GM12892 (cell line): ENCODE data around the gene BCKDK.
A peak's percentile ranks its signal among the peaks of the same experiment; 100 is the strongest.

Source experiments
- DNase-seq: peaks from one replicate; pipeline ENCODE4 v3.0.0; 2011; ENCODE audit not compliant: insufficient read length
- FAIRE-seq: peaks from 2 replicates; lab custom pipeline; 2011; peaks lifted over from hg19 to GRCh38; lab: Jason Lieb, UNC
- POLR2A ChIP-seq: IDR thresholded peaks from 2 replicates; pipeline ENCODE4 v1.6.1; 2011; ENCODE audit warnings: low read depth, low read length, control low read depth
- POLR2AphosphoS5 ChIP-seq: IDR thresholded peaks from 2 replicates; pipeline ENCODE4 v1.6.1; 2011; ENCODE audit warnings: low read depth, low read length, control low read depth
- TAF1 ChIP-seq: IDR thresholded peaks from 2 replicates; pipeline ENCODE4 v1.6.1; 2011; ENCODE audit warnings: low read depth, mild to moderate bottlenecking, control low read depth, low read length, borderline replicate concordance

Gene BCKDK

GRCh38 chr16:31117384-31118222 lies 9.4 kb downstream of the BCKDK start, which contains the start of gene KAT8:
KAT8 (plus strand) TSS chr16:31117664; CDS start chr16:31117682, 18 bp downstream.
- FAIRE-seq = peak; percentile 97
- DNase-seq = peak; percentile 97
- 0 out of 2 replicates have a peak, but pooled peaks have one; percentile 70 for TF ChIP-seq TAF1
- TF ChIP-seq POLR2AphosphoS5 = peak; percentile 83
- peak; percentile 92 for TF ChIP-seq POLR2A

- FAIRE-seq = no peak
- no peak for DNase-seq
- no peak for TF ChIP-seq TAF1
- TF ChIP-seq POLR2AphosphoS5 = no peak
- TF ChIP-seq POLR2A = no peak
These were observed 10.3 kb downstream of the BCKDK start for GRCh38 chr16:31118223-31119155.

GRCh38 chr16:31120129-31120528 lies 11.9 kb downstream of the BCKDK start:
- DNase-seq (no peak), FAIRE-seq (no peak)
- TF ChIP-seq POLR2A = no peak

GRCh38 chr16:31125844-31126243 lies 17.7 kb downstream of the BCKDK start:
- TF ChIP-seq POLR2AphosphoS5 (no peak), TAF1 (no peak), POLR2A (no peak)
- FAIRE-seq (no peak), DNase-seq (no peak)

GRCh38 chr16:31127182-31127581 lies 19.0 kb downstream of the BCKDK start:
- DNase-seq (no peak), FAIRE-seq (no peak)
- TF ChIP-seq TAF1 (no peak), POLR2AphosphoS5 (no peak), POLR2A (no peak)

- FAIRE-seq (no peak), DNase-seq (no peak)
- no peak for TF ChIP-seq POLR2AphosphoS5
- no peak for TF ChIP-seq POLR2A
- TF ChIP-seq TAF1 = no peak
These were observed 20.8 kb downstream of the BCKDK start for GRCh38 chr16:31128711-31129567.

GRCh38 chr16:31129568-31130335 lies 21.6 kb downstream of the BCKDK start:
- FAIRE-seq = no peak
- TF ChIP-seq POLR2A (no peak), POLR2AphosphoS5 (no peak), TAF1 (no peak)
- no peak for DNase-seq

GRCh38 chr16:31130336-31130891 lies 22.2 kb downstream of the BCKDK start:
- no peak for DNase-seq
- no peak for FAIRE-seq
- TF ChIP-seq POLR2AphosphoS5 (no peak), POLR2A (no peak), TAF1 (no peak)

- TF ChIP-seq TAF1 (no peak), POLR2A (no peak), POLR2AphosphoS5 (no peak)
- DNase-seq (no peak), FAIRE-seq (no peak)
These were observed 22.7 kb downstream of the BCKDK start for GRCh38 chr16:31130899-31131298.

- FAIRE-seq (no peak), DNase-seq (no peak)
- TF ChIP-seq POLR2A (no peak), TAF1 (no peak), POLR2AphosphoS5 (no peak)
These were observed 23.2 kb downstream of the BCKDK start for GRCh38 chr16:31131416-31131815.
